IPS DF 19.7 (cell line): ENCODE data around the gene NXF1.
"Not testable (repeated sequence)": the region's sequence is repeated elsewhere in the genome, so short reads cannot be mapped to it uniquely, and the experiment has no call there.

ENCODE experiments used
- DNase-seq: peaks from one replicate; pipeline ENCODE4 v3.0.0-alpha.2; 2013; ENCODE audit warnings: low read depth, low spot score

NXF1 gene

DNA sequence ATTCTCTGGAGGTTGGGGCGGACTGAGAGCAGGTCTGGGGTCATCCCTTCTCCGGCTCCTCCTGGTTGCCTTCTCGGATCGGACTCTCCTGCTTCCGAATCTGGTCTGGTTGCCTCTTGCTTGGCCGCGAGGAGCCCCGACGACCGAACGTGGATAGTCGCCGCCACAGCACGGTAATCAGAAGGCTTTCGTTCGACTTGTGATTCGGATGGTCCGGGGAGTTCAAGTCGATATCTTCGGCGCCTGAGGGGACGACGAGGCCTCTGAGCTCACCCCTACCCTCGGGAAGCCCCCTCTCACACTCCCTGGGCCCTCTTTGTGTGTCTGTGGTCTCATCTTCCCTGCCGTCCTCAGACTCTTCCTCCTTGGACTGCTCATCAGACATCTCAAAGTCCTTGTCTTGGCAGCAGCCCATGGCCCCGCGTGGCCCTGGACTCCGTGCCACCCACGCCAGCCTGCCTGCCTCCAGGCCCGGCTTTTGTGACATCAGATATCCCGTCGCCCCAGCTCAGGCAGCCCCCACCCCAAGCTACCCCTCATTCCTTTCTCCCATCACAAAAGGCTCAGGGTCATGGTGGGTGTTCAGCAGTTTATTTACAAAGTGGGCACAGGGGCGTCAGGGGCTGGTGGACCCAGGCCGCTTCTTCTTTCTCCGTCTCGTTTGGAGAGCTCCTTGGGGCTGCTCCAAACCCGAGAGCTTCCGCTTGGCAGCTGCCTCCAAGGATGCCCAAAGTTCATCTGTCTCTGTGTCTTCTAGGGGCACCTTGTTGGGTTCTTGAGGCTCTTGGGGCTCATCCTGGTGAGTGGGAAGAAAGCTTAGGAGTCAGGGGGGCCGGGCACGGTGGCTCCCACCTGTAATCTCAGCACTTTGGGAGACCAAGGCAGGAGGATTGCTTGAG lies 27.3 kb upstream of the NXF1 start, which contains the start of gene TEX54:
TEX54 (minus strand) TSS at position 506 of the 899 bp plus-strand sequence.
- no peak for DNase-seq

DNA sequence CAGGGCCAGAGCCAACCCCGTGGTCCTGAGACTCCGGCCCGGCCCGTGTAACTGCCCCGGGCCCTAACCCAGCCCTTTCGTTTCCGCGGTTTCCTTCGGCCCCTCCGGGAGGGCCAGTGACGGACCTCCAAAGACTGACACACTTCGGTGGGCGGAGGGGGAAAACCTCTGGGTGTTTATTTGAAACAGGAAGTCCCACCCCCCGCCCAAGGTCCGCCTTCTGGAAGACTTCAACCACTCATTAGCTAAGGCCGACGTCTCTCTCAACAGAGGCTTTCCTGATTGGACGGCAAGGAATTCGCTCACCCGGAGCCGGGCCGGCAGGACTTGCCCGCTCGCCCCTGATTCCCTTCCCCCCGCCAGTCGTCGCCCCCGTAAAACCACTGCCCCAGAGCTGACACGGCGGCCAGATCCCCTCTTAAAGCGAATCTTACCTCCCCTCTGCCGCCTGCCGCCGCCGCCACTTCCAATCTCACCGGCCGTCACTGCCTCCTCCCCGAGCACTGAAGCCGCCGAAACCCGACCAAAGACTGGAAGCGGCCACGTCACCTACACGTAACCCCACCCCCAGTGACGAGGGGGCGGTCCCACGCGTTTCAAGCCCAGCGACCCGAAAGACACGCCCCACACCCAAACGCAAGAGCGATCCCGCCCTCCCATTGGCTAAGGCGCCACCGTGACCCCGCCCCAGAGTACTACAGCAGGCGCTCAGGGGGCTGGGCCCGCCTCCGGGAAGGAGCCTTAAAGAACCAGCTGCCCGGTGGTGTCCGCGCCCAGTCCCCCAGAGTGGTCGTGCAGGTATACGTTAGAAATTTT lies 26.5 kb upstream of the NXF1 start, which contains the start of gene STX5:
STX5 (minus strand) TSS at position 532 of the 816 bp plus-strand sequence. CDS start 808 bp downstream, outside the sequence.
- DNase-seq, result peak; percentile 95

DNA sequence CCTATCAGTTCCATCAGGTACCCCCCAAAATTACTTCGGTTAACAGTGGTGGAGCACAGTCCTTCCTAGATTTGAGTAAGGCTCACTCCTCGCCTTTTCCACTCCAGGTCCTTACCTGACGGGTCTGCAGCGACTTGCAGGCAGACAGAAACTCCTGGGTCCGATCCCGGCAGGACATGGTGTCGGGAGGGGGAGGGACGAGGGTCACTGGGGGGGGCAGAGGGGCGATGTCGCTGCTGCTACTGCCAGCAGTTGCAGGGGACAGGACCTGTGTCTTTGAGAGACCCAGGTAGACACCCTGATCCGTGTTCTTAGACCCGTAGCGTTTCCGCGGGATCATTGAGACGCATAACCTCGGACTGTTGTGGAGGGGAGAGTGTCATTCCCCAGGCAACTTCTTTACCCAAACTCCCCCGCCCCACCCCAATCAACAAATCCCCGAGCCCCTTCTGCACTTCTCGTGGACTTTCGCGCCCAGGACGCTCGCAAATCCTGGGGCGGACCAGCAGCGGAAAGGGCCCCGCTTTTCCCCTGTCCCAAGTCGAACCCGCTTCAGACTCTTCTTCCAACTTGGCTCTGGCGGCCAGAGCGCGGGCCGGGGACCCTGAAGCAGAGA lies 25.8 kb upstream of the NXF1 start:
- DNase-seq, result no peak

DNA sequence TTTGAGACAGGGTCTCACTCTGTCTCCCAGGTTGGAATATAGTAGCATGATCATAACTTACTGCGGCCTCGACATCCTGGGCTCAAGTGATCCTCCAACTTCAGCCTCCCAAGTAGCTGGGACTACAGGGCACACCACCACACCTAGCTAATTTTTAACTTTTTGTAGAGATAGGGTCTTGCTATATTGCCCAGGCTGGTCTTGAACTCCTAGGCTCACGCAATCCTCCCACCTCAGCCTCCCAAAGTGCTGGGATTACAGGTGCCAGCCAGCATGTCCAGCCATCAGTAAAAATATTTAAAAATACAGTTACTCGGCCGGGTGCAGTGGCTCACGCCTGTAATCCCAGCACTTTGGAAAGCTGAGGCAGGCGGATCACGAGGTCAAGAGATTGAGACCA lies 22.9 kb upstream of the NXF1 start:
- not testable (repeated sequence) for DNase-seq

DNA sequence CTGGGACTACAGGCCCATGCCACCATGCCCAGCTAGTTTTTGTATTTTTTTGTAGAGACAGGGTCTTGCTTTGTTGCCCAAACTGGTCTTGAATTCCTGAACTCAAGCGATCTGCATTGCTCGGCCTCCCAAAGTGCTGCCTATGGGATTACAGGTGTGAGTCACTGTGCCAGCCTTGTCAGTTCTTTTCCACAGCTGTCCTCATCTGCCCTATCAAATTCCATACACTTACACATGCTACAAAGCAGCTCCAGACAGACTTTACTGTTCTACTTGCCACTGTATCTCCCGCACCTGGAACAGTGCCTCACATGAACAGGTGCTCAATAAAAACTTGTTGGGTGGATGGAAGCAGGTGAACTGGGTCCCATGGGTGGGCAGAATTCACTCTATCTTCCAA lies 18.4 kb upstream of the NXF1 start:
- no peak for DNase-seq

DNA sequence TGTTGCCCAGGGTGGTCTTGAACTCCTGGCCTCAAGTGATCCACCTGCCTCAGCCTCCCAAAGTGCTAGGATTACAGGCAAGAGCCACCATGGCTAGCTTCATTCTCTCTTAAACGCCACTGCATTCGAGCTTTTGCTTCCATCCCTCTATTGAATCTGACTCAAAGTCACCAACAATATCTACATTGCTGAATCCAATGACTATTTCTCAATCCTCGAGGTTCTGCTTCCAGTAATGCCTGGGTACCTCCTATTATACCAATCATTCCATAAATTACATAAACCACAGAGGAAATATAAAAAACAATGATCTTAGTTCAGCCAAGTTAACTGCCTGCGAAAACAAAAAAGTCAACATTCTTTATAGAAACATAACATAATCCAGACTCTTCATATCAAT lies 11.9 kb upstream of the NXF1 start:
- no peak for DNase-seq

DNA sequence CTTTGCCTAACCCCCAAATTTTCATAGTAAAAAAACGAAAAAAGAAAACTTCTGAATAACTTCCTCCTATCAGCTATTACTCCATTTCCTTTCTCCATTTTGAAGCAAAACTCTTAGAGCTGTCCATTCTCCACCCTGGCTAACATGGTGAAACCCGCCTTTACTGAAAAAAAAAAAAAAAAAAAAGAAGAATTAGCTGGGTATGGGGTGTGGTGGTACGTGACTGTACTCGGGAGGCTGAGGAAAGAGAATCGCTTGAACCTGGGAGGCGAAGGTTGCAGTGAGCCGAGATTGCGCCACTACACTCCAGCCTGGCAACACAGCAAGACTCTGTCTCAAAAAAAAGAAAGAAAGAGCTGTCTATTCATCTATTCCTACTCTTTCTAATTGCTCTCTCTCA lies 11.3 kb upstream of the NXF1 start:
- DNase-seq, result no peak

DNA sequence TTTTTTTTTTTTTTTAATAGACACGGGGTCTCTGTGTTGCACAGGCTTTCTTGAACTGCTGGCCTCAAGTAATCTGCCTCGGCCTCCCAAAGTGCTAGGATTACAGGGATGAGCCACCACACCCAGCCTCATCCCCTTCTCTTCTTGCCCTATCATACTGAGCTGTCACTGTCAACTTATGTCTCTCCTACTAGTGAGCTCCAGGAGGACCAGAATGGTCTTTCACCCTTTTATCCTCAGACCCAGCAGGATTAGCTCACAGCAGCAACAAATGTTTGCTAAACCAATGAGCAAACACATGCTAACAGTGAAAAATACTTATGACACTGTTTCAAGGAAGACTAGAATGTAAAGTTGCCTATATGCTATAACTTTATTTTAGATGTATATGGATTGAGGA lies 6.4 kb upstream of the NXF1 start:
- no peak for DNase-seq

DNA sequence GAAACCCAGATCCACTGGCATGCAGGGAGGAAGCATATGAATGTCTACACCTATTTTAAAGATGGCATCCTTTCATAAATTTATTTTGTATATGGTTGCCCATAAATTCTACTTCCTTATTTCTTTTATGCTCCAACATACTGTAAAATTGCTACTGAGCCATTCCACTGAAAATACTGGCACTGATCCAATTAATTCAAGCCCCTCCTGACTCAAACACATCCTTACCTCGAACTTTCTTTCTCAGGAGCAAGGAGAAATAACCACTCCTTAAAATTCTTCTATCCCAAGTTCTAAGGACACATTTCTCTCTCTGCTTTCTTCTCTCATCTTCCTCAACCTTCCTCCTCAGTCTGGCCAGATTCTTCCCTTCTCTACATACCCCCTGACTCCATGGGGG lies 5.5 kb upstream of the NXF1 start:
- DNase-seq, result no peak

DNA sequence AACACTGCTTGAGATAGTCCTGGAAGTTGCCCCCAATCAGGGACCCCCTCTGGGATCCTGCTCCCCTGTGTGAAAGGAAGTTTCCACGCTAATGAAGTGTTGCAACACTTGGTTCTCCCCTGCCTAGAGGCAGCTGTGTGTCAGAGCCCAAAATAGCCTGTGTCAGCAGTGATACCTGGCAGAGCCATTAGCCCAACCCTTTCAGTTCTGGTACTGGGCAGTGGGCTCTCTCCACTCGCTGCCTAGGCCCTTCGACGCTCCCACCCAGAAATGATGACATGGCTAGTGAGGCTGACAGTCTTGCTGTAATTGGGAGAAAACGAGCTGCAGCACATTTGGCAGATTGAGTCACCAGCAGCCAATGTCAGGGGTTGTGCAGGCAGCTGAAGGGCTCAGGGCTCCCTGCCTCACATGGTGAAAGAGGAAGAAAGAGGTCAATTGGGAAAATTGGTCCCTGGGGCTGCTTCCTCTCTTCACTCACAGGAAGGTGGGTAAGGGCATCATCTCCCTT lies 1.4 kb upstream of the NXF1 start:
- DNase-seq, result no peak

DNA sequence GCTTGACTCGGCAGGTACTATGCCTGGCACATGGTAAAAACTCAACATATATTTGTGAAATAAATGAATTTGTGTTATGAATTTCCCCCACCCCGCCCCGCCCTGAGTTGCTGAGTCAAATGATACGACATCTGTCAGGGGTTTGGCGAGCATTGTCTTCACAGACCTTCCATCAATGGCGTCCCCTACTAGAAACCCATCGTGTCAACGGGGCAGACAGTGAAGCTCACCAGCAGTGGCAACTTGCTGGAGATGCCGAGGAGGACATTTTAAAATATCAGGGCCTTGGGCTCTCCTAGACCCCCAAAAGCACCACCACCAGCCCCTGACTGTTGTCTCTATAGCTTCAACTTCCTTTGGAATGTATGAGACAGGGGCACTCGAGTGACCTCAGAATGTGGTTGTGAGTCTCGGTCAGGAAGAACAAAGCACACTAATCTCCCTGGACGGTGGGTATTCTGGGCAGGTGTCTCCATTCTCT lies 761 bp upstream of the NXF1 start:
- DNase-seq, result no peak

DNA sequence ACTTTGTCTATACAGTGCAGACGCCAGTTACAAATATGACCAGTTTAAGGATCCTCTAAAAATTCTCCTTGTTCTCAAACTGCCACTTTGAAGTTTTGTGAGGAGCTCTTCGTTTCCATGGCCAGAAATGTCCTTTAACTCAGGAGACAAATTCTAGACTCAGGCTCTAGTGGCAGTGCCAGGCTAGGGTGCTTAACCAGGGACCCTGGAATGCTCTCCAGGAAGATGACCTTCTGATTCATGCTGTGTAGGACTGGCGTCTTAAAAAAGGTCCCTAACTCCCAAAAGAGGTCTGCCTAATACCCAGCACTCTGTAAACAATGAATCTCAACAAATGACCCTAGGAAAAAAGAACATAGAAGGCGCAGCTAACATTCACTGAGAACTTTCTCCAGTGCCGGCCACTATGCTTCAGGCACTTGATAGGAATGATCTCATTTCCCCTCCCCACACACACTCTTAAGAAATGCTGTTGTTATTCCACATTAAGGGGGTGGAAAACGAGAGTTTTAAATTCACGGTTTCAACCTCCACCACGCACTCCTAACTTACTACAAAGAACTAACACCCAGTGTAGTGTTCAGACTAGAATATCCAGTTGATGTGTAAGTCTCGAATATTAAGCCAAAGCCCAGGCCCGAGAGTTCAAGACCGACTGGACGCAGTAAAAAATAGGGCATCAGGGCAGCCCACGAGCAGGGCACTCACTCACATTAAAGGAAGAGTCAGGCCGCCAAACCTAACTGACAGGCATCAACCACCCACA lies 747 bp downstream of the NXF1 start:
- no peak for DNase-seq

DNA sequence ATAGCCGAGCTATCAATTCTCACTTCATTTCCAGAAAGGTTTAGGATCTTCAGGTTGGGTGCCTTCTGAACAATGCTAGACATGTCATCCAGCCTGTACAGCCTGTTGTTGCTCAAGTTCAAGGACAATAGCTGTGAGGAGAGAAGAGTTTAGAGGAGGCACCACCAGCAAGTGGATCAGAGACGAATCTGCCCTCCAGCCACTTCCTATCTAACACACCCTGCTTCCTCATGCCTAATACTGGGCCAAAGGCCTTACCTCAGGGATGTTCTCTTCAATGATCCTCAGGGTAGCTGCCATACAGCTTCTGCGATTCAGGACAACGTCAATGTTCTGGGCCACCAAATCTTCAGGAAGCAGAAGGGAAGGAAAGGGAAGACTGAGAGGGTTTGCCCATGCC lies 4.2 kb downstream of the NXF1 start:
- no peak for DNase-seq

DNA sequence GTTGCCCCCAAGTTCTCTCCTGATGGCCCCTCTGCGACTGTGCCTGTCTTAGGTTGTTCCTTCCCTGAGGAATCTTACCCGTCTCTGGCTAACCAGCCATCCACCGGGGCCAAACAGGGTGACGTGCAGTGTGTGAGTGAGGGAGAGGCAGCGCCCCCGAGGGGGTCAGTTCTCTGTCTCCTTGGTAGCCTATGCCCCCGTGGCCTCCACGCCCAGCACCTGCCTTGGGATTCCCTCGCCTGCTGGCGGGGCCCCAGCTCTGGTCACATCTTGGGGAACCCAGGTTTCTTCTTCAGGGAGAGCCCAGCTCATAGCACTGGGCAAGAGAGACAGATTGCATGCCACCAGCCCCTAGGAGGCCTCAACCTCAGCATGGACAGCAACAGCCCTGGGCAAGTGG lies 5.8 kb downstream of the NXF1 start:
- DNase-seq, result no peak

DNA sequence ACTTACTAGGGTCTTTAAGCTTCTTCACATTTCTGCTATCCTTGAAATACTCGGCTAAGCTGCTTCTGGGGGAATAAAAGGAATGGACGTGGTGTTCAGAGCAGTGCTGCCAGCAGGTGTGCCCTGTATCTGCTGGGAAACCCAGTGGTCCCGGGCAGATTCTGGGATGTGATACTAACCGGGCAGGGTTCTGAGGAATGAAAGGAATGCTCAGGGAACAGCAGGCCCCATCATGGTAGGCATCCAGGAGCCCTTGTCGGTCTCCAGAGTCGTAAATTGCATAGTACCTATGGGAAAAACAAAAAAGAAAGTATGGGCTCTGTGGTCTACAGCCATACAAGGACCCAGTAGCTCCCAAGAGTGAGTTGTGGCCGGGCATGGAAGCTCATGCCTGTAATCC lies 9.0 kb downstream of the NXF1 start:
- DNase-seq, result no peak

DNA sequence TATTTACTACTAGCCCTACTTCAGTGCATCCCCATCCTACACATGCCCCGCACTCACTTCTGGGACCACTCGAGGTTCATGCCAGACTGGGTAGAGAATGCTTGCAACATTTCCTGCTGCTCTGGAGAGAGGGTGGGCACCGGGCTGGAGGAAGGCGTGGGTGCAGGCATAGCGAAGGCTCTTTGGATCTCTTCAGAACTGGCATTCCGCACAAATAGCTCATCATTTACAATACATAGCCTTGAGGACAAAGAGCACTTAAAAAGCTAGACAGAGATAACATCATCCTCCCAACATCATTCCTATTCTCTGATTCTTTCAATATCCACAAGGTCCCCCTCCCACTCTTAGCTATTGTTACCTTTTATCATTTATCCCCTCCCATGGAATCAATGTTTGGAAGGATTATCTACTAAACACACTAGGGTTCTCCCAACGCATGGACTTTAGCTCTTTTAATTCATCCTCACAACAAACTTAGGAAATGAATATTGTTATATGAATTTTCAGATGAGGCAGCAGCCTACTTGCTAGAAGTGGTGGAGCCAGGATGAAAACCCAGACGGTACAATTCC lies 11.0 kb downstream of the NXF1 start:
- DNase-seq, result no peak

DNA sequence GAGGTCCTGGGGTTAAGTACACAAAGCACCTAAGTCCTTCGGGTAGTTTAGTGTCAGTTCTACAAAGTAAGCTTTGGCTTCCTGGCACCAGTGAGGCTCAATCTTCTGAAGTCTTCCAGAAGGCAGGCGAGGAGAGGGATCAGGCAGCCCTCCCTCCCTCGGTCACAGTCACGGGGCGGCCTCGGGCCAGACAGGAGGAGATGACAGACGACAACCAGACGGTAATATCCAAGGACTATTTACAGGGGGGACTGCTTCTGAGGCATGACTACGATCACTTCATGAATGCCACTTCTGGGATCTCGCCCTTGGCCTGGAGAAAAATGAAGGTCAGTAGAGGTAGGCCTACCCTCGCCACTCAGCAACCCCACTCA lies 13.1 kb downstream of the NXF1 start:
- DNase-seq, result no peak

DNA sequence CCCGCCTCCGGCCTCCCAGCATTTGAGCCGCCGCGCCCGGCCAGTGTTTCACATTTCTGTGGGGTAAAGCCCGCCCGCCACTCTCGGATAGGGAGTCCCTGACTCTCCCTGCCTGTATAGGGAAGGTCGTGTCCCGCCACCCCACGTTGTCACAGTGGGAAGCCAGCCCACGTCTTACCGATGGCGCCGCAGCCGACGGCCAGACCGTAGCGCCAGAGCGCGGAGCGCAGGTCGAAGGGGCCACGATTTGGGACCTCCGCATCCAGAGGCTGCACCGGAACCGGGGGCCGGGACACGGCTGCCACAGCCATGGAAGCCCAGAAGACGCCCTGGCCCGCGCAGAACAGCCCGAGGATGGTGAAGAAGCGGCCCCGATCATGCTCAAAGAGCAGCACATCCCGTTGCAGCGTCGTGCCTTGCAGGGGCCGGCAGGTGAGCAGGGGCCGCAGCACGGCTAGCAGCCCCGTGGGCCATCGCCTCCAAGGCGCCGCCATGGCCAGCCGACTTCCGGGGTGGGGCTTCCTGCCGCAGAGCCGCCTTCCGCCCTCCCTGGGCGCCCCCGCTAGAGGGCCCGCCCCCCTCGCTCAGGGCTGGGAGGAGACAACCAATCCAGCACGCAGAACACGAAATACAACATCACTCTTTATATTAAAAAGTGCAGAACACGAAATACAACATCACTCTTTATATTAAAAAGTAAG lies 13.6 kb downstream of the NXF1 start, which contains the start of gene TMEM223:
TMEM223 (minus strand) TSS at position 506 of the 701 bp plus-strand sequence; CDS start at position 494, 12 bp downstream.
- DNase-seq, result no peak

DNA sequence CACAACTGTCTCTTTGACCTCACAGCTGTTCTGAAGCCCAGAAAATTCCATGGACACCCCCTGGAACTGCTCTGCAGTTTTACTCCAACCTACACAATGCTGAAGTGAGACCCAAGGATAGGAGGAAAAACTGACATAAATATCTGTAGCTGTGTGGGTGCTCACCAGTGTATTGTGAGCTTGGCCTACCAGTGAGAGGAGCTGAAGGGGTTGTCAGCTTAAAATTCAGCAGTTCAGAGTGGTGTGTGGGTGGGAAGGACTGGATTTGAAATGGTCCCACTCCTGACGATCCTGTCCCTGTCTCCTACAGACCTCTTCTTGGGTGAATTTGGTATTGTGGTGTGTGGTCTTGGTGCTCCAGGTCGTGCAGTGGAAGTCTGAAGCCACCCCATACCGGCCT lies 15.7 kb downstream of the NXF1 start:
- DNase-seq, result no peak

DNA sequence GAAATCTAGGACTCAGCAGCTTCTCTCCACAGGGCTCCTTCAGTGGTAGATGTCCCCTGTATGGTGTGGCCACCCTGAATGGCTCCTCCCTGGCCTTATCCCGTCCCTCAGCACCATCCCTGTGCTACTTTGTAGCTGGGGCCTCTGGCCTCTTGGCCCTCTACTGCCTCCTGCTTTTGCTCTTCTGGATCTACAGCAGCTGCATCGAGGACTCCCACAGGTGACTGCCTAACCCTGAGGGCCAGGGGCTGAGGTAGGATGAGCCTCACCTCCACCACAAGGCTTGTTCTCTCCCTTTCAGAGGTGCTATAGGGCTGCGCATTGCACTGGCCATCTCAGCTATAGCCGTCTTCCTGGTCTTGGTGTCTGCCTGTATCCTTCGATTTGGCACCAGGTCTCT lies 16.2 kb downstream of the NXF1 start:
- DNase-seq, result no peak
